ENCODE measurements around the gene COTL1.

- TF ChIP-seq POLR2A (IDR thresholded peaks at IDR 0.05; ENCODE audit: low read length) (no peak), GATA1 (IDR thresholded peaks at IDR 0.05; ENCODE audit: low read depth, low read length) (no peak)
Measured at GRCh38 chr16:84578538-84579126, 39.2 kb downstream of the COTL1 start.
